IPS-15b (cell line): Measurements from ENCODE around the gene DNM1.
A peak's percentile ranks its signal among the peaks of the same experiment; 100 is the strongest.

Source experiments
- H3K27me3 ChIP-seq: one replicate; pipeline ENCODE4 v1.6.1; 2013; ENCODE audit warnings: low read length; ENCODE audit not compliant: control insufficient read depth, insufficient read depth
- H3K36me3 ChIP-seq: one replicate; pipeline ENCODE4 v1.6.1; 2013; ENCODE audit warnings: low read length; ENCODE audit not compliant: control insufficient read depth, insufficient read depth
- H3K4me1 ChIP-seq: one replicate; pipeline ENCODE4 v1.6.1; 2013; ENCODE audit warnings: mild to moderate bottlenecking, low read length; ENCODE audit not compliant: control insufficient read depth, insufficient read depth
- H3K4me3 ChIP-seq: one replicate; pipeline ENCODE4 v1.5.1; 2013; ENCODE audit warnings: low read depth, low read length
- H3K9ac ChIP-seq: one replicate; pipeline ENCODE4 v1.6.1; 2013; ENCODE audit warnings: low read depth, mild to moderate bottlenecking, low read length
- H3K9me3 ChIP-seq: one replicate; pipeline ENCODE4 v1.6.1; 2013; ENCODE audit warnings: mild to moderate bottlenecking, low read length; ENCODE audit not compliant: control insufficient read depth, insufficient read depth

DNM1 gene

DNA sequence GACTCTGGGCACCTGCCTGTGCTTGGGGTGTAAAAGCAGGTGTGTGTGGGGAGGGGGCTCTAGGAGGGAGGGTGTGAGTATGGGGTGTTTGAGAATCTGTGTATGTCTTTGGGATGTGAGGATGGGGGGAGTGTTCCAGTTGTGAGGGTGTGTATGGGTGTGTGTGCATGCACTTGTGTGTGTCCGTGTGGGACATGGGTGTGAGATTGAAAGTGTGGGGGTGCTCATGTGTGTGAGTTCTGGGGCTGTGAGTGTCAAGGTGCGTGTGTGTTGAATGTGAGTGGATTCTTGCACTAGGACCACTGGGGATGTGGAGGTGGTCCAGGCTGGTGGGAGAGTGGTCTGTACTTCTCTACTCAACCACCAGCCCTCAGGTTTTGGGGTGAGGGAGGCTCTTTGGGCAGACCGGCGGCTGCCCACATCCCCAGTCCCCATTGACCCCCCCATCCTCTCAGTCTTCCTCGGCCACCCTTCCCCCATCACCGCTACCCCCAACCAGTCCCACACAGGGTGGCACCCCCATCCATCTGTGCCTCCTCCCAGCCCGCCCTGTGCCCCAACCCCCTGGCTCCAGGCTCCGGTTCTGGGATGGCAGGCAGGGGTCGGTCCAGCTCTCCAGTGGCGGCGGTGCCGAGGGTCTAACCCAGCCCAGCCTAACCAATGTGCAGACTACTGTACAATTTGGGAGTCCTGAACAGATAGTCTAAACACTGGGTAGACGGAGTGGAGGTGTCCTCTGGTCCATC is 41.1 kb downstream of the DNM1 start:
- no peak overlapping the region for H3K9ac ChIP-seq
- no peaks in the 10 kb centered on the region for H3K27me3 ChIP-seq
- H3K4me3 ChIP-seq: no peak overlapping the region

DNA sequence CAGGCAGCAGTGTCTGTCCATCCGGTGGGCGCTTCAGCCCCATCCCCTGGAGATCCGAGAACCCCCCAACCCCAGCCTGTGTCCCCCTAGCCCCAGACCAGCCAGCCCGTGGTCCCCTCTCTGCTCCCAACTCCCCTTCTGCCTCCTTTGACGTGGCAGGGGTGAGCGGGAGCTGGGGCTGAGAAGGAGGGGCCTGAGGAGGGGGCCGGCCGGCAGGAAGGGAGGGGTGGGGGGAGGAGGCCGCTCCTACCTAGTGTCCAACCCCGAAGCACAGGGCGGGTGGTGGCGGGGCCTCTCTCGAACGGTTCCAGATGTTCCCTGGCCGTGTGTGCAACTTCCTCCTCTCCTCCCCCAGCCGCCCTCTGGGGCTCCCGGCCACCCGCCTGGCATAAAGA is 41.7 kb downstream of the DNM1 start:
- Histone ChIP-seq H3K27me3 (no peaks in the 10 kb centered on the region), H3K9ac (no peak overlapping the region), H3K4me1 (peaks cover 10% of the 10 kb centered on the region), H3K4me3 (no peak overlapping the region), H3K36me3 (peaks cover 17% of the 10 kb centered on the region), H3K9me3 (no peaks in the 10 kb centered on the region)

More for the DNA sequence above, 41.1 kb downstream of the DNM1 start:
- no peaks in the 10 kb centered on the region for H3K9me3 ChIP-seq
- H3K4me1 ChIP-seq: peaks cover 10% of the 10 kb centered on the region
- peaks cover 23% of the 10 kb centered on the region for H3K36me3 ChIP-seq

DNA sequence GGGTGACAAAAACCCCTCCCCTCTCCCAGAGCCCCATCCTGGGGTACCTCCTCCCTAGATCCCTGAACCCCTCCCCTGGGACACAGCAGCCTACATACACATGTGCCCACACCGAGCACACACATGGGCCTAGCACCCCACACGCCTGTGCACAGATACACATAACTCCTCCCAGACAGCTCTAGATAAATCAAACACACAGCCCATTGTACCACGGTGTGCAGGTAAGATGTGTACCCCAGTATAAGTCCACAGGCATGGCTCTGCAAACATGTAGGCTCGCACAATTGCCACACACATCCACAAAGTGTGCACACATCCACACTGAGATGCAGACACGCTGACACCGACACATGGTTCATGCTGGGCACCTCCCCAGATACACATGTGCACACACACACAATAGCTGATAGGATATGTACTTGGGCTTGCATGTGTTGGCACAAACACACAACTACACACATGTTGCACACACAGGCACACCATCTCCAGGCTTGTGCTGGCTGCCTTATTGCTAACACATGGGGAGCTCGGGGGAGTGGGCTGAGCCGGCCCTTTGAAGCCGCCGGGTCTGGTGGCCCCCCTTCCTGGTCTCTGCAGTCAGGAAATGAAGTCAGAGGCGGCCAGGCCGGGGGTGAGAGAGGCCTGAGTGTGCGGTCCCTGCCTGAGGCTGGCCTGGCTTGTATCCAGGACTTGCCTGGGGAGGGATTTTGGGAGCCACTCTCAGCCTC is 42.4 kb downstream of the DNM1 start:
- Histone ChIP-seq H3K9me3 (no peaks in the 10 kb centered on the region), H3K27me3 (no peaks in the 10 kb centered on the region), H3K4me1 (peaks cover 10% of the 10 kb centered on the region), H3K4me3 (no peak overlapping the region), H3K36me3 (peaks cover 9% of the 10 kb centered on the region), H3K9ac (no peak overlapping the region)

DNA sequence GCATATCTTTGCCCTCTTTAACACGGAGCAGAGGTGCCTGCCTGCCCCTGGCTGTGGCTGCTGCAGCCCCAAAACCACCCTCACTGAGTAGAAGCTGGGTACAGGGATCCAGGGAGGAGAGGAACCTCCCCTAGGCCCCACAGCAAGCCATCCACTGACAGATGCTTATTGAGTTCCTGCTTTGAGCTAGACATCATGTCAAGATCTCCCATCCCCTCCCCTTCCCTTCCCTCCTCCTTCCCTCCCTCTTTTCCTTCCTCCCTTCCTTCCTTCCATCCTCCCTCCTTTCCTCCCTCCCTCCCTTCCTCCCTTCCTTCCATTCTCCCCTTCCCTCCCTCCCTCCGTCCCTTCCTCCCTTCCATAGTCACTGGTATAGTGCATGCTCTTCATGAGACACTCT is 43.3 kb downstream of the DNM1 start:
- Histone ChIP-seq H3K27me3 (no peaks in the 10 kb centered on the region), H3K9ac (no peak overlapping the region), H3K9me3 (no peaks in the 10 kb centered on the region), H3K4me1 (peaks cover 12% of the 10 kb centered on the region), H3K4me3 (no peak overlapping the region), H3K36me3 (peaks cover 4% of the 10 kb centered on the region)

DNA sequence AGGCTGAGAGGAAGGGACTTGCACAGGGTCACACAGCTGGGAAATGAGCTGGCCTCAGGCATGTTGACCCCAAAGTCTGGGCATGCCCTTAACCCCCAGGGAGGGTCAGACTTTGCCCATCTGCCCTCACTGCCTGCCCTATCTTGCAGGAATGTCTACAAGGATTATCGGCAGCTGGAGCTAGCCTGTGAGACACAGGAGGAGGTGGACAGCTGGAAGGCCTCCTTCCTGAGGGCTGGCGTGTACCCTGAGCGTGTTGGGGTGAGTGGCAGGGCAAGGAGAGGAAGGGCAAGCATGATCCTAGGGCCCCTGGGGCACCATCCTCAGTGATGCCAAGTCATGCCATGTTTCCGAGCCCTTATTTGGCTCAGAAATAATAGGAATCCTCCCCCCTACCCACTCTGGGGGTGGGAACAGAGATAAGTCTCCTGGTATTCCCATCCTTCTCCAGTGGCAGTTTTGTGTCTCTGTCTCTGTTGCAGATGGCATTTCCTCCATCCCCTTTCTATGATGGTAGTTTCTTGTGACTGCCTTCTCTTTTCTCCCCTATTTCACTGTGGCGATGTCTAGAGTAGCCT is 44.1 kb downstream of the DNM1 start:
- Histone ChIP-seq H3K9me3 (no peaks in the 10 kb centered on the region), H3K4me1 (peaks cover 14% of the 10 kb centered on the region), H3K9ac (no peak overlapping the region), H3K27me3 (no peaks in the 10 kb centered on the region), H3K4me3 (no peak overlapping the region), H3K36me3 (no peaks in the 10 kb centered on the region)

GRCh38 chr9:128249558-128249907 is 46.4 kb downstream of the DNM1 start:
- Histone ChIP-seq H3K4me3 (peak overlapping the region; percentile 77), H3K9ac (no peak overlapping the region)

DNA sequence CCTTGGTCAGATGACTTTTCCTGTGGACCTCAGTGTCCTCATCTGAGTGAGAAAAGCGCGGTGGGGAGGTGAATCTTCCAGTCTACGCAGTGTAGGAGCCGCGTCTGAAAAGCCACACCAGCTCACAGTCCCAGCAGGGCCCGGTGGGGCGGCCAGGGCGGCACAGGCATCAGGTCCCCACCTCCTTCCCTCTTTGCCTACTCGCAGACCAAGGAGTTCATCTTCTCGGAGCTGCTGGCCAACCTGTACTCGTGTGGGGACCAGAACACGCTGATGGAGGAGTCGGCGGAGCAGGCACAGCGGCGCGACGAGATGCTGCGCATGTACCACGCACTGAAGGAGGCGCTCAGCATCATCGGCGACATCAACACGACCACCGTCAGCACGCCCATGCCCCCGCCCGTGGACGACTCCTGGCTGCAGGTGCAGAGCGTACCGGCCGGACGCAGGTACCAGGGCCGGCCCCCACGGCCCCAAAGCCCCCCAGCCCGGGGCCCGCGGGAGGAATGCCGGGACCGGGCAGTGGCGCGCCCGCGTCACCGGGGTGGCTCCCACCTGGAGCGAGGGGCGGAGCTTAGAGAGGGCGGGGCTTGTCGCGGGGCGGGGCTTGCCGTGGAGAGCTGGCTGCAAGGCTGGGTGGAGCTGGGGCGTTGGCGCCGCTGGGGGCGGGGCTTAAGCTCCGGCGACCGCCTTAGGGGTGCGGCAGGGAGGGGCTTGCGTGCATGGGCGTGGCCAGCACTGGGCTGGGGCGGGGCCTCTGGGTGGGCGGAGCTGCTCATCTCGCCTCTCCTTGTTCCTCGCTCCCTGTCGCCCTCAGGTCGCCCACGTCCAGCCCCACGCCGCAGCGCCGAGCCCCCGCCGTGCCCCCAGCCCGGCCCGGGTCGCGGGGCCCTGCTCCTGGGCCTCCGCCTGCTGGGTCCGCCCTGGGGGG is 47.0 kb downstream of the DNM1 start:
- Histone ChIP-seq H3K36me3 (peaks cover 5% of the 10 kb centered on the region), H3K9me3 (no peaks in the 10 kb centered on the region), H3K4me3 (peak overlapping the region; percentile 77), H3K27me3 (no peaks in the 10 kb centered on the region), H3K9ac (peak overlapping the region; percentile 73), H3K4me1 (peaks cover 9% of the 10 kb centered on the region)

More at GRCh38 chr9:128249558-128249907, 46.4 kb downstream of the DNM1 start:
- peaks cover 10% of the 10 kb centered on the region for H3K4me1 ChIP-seq
- H3K36me3 ChIP-seq: peaks cover 5% of the 10 kb centered on the region
- H3K9me3 ChIP-seq: no peaks in the 10 kb centered on the region
- H3K27me3 ChIP-seq: no peaks in the 10 kb centered on the region

- H3K4me1 ChIP-seq: peaks cover 4% of the 10 kb centered on the region
- peak overlapping the region; percentile 73 for H3K9ac ChIP-seq
- no peaks in the 10 kb centered on the region for H3K9me3 ChIP-seq
- peak overlapping the region; percentile 65 for H3K4me3 ChIP-seq
- peaks cover 5% of the 10 kb centered on the region for H3K36me3 ChIP-seq
- no peaks in the 10 kb centered on the region for H3K27me3 ChIP-seq
Observed at GRCh38 chr9:128250839-128251731, 47.9 kb downstream of the DNM1 start.

GRCh38 chr9:128251732-128252100 is 48.5 kb downstream of the DNM1 start:
- no peaks in the 10 kb centered on the region for H3K27me3 ChIP-seq
- H3K4me1 ChIP-seq: peaks cover 4% of the 10 kb centered on the region
- peaks cover 5% of the 10 kb centered on the region for H3K36me3 ChIP-seq
- H3K9ac ChIP-seq: no peak overlapping the region
- H3K9me3 ChIP-seq: no peaks in the 10 kb centered on the region
- no peak overlapping the region for H3K4me3 ChIP-seq

GRCh38 chr9:128252317-128253139 is 49.3 kb downstream of the DNM1 start:
- Histone ChIP-seq H3K9ac (no peak overlapping the region), H3K36me3 (peaks cover 13% of the 10 kb centered on the region)

More at GRCh38 chr9:128252317-128253139, 49.3 kb downstream of the DNM1 start:
- H3K27me3 ChIP-seq: no peaks in the 10 kb centered on the region
- H3K9me3 ChIP-seq: no peaks in the 10 kb centered on the region
- H3K4me1 ChIP-seq: peaks cover 4% of the 10 kb centered on the region
- no peak overlapping the region for H3K4me3 ChIP-seq
